K562 (cell line): Measurements from ENCODE around the gene LEUTX. TPM values are rescaled to one million over a fixed set of nuclear protein-coding genes. Genes with fewer than 3 reads are reported as not detected.

Experiments
- ATAC-seq: fragments of 200-7000 bp; cut with Tn5 transposase; 3 replicates; pipeline ENCODE4 v1.9.1; 2020; ENCODE audit warnings: moderate library complexity
- BruUV-seq: library from RNA; stranded (reverse); fragments of 400-500 nt; replicated peaks from 2 replicates; lab custom pipeline; 2021; lab: Mats Ljungman, UMichigan
- CTCF ChIA-PET: fragments of 300-600 bp; formaldehyde crosslinking; extraction: SDS; loops from one replicate; lab custom pipeline; 2021; ENCODE audit warnings: low intra/inter-chr PET ratio; lab: Yijun Ruan, JAX
- POLR2A ChIA-PET: fragments of 300-600, 350-650 bp; sonication (Branson Sonifier 250); formaldehyde crosslinking; extraction: SDS; loops from one replicate; lab custom pipeline; 2021; ENCODE audit warnings: antibody characterized with exemption, inconsistent platforms; lab: Yijun Ruan, JAX
- DNase-seq, 4 experiments: peaks; one replicate each; pipeline versions ENCODE4 v3.0.0 to v3.0.0-alpha.2; 2011 to 2018; ENCODE audit warnings: low spot score in 3 of 4, mixed read lengths in 3 of 4; ENCODE audit errors: extremely low read depth in 1 of 4
- FAIRE-seq: peaks from 2 replicates; lab custom pipeline; 2011; peaks lifted over from hg19 to GRCh38; lab: Jason Lieb, UNC
- H2AFZ ChIP-seq: 2 replicates; pipeline ENCODE4 v1.6.0; 2011; ENCODE audit warnings: low read depth, low read length, control low read depth, inconsistent platforms
- H3K27ac ChIP-seq: fragments of 200-600 bp; 3 replicates; pipeline ENCODE4 v1.8.0; 2011; ENCODE audit warnings: low read depth, mild to moderate bottlenecking, control low read depth, inconsistent platforms, low read length, moderate library complexity, mixed read lengths; ENCODE audit errors: extremely low read depth
- H3K27me3 ChIP-seq, 2 experiments: fragments of 300-600 bp in 1 of 2; 2 replicates in 1 of 2; 3 replicates in 1 of 2; pipeline versions ENCODE4 v1.6.0 to v1.8.0; 2011; ENCODE audit warnings: inconsistent platforms in 2 of 2, low read length in 2 of 2, mild to moderate bottlenecking in 1 of 2, mixed read lengths in 1 of 2, moderate library complexity in 1 of 2; ENCODE audit not compliant: control insufficient read depth in 2 of 2, insufficient read depth in 2 of 2
- H3K36me3 ChIP-seq: fragments of 300-600 bp; 3 replicates; pipeline ENCODE4 v1.8.0; 2011; ENCODE audit warnings: mild to moderate bottlenecking, low read length, inconsistent platforms; ENCODE audit not compliant: control insufficient read depth, insufficient read depth
- H3K4me1 ChIP-seq, 2 experiments: fragments of 200-600 bp in 1 of 2; replicated peaks in 1 of 2; 2 replicates in 1 of 2; 3 replicates in 1 of 2; pipeline versions ENCODE4 v1.5.1 to v1.8.0; 2011; ENCODE audit warnings: inconsistent platforms in 2 of 2, low read length in 2 of 2, mild to moderate bottlenecking in 1 of 2, mixed read lengths in 1 of 2, moderate library complexity in 1 of 2; ENCODE audit not compliant: control insufficient read depth in 2 of 2, insufficient read depth in 2 of 2
- H3K4me2 ChIP-seq: 2 replicates; pipeline ENCODE4 v1.6.1; 2011; ENCODE audit warnings: low read length, control low read depth, inconsistent platforms, mixed read lengths; ENCODE audit not compliant: insufficient read depth
- H3K4me3 ChIP-seq: fragments of 200-600 bp; sonication (generic), shearing (Covaris generic); 2 replicates; pipeline ENCODE4 v1.5.1; 2016; ENCODE audit warnings: control low read depth, inconsistent platforms
- H3K79me2 ChIP-seq: fragments of 200-600 bp; 3 replicates; pipeline ENCODE4 v1.8.0; 2011; ENCODE audit warnings: low read length, inconsistent platforms; ENCODE audit not compliant: control insufficient read depth, insufficient read depth
- H3K9ac ChIP-seq, 2 experiments: 2 replicates each; pipeline versions ENCODE4 v1.6.0 to v1.6.1; 2011; ENCODE audit warnings: low read depth in 2 of 2, low read length in 2 of 2, control low read depth in 1 of 2, inconsistent platforms in 1 of 2, mild to moderate bottlenecking in 1 of 2, mixed read lengths in 1 of 2; ENCODE audit not compliant: insufficient read depth in 1 of 2
- H3K9me1 ChIP-seq: one replicate; pipeline ENCODE4 v1.6.0; 2011; ENCODE audit warnings: inconsistent platforms, mild to moderate bottlenecking, low read length, moderate library complexity; ENCODE audit not compliant: control insufficient read depth, insufficient read depth
- H3K9me3 ChIP-seq: replicated peaks from 2 replicates; pipeline ENCODE4 v1.5.1; 2011; ENCODE audit warnings: low read depth, low read length, inconsistent platforms; ENCODE audit not compliant: control insufficient read depth, insufficient read depth
- H4K20me1 ChIP-seq: replicated peaks from 2 replicates; pipeline ENCODE4 v1.6.1; 2011; ENCODE audit warnings: low read length, inconsistent platforms, mixed read lengths; ENCODE audit not compliant: control insufficient read depth, insufficient read depth
- DDX20 ChIP-seq: fragments of 450-650 bp; IDR thresholded peaks from 2 replicates; pipeline ENCODE4 v1.6.1; 2016; ENCODE audit warnings: missing genetic modification characterization, low read depth, mild to moderate bottlenecking, missing compliant biosample characterization, moderate library complexity
- EGR1 ChIP-seq: fragments of 450-650 bp; conservative IDR thresholded peaks from 2 replicates; pipeline ENCODE4 v1.6.1; 2017; ENCODE audit warnings: mild to moderate bottlenecking
- FUS ChIP-seq: fragments of 200-400 bp; formaldehyde crosslinking; optimal IDR thresholded peaks from 2 replicates; pipeline ENCODE3; 2017; ENCODE audit warnings: low read depth, low read length
- HDGF ChIP-seq: fragments of 450-650 bp; IDR thresholded peaks from 2 replicates; pipeline ENCODE4 v1.6.1; 2016
- PRPF4 ChIP-seq: fragments of 200-400 bp; formaldehyde crosslinking; IDR thresholded peaks from one replicate; pipeline ENCODE4 v1.6.1; 2017; ENCODE audit warnings: low read length, low read depth, mild to moderate bottlenecking; ENCODE audit not compliant: insufficient read depth, poor library complexity, severe bottlenecking
- TAF9B ChIP-seq: fragments of 450-650 bp; IDR thresholded peaks from 2 replicates; pipeline ENCODE4 v1.6.1; 2018; ENCODE audit warnings: mild to moderate bottlenecking; ENCODE audit not compliant: partially characterized antibody
- ZKSCAN8 ChIP-seq: fragments of 200-800 bp; sonication (Bioruptor generic); IDR thresholded peaks from 2 replicates; pipeline ENCODE4 v1.6.1; 2016; ENCODE audit warnings: missing genetic modification characterization, missing compliant biosample characterization
- ZNF23 ChIP-seq: fragments of 250-450 bp; sonication (Bioruptor Pico); IDR thresholded peaks from 2 replicates; pipeline ENCODE4 v1.4.0; 2020; ENCODE audit warnings: mild to moderate bottlenecking
- ZNF507 ChIP-seq: conservative IDR thresholded peaks from 2 replicates; pipeline ENCODE4 v1.6.1; 2017; ENCODE audit warnings: missing genetic modification characterization, missing compliant biosample characterization
- WGBS: fragments of 100-300 bp; shearing (Covaris generic); methylation state at CpG from one replicate; pipeline ENCODE4 v1.1.6; 2016; ENCODE audit warnings: low coverage, mixed read lengths; ENCODE audit not compliant: insufficient coverage; ENCODE audit errors: missing lambda C conversion rate; 5-methylcytosine and 5-hydroxymethylcytosine counted together
- in situ Hi-C: fragments of 300-500 bp; cut with MboI; formaldehyde crosslinking; loops from 4 replicates; pipeline ENCODE4 v1.15.0; 2018; ENCODE audit warnings: inconsistent platforms, mixed read lengths
- intact Hi-C: fragments of 100-400 bp; cut with micrococcal nuclease; formaldehyde crosslinking; loops from 2 replicates; pipeline ENCODE4 v1.14.2; 2022
- polyA plus RNA-seq, 8 experiments: library from polyadenylated mRNA; depleted of rRNA in 4 of 8; stranded (reverse) in 5 of 8; unstranded in 3 of 8; fragments of >200 nt; fragmentation: Nextera tagmentation in 2 of 8; fragmentation: Illumina TruSeq in 1 of 8; extraction: Ambion mirVana in 2 of 8; extraction: Trizol in 1 of 8; gene quantifications; 2 replicates each; pipeline versions ENCODE4 v1.2.1 to v1.2.3, GENCODE V29; 2011 to 2014; ENCODE audit warnings: inconsistent platforms in 1 of 8, missing spikeins in 1 of 8
- total RNA-seq, 7 experiments: library from RNA; depleted of rRNA in 6 of 7; stranded (reverse); fragments of >200 nt in 6 of 7; fragmentation: Illumina TruSeq in 2 of 7; extraction: Trizol in 2 of 7; gene quantifications; 2 replicates each; pipeline versions ENCODE4 v1.2.1 to v1.2.3, GENCODE V29; 2011 to 2021; ENCODE audit warnings: low replicate concordance in 1 of 7
- TF ChIP-seq, protein P1 (sequence below): fragments of 450-650 bp; formaldehyde crosslinking; IDR thresholded peaks from 2 replicates; pipeline ENCODE4 v1.4.0; 2020; ENCODE audit warnings: mild to moderate bottlenecking, mixed read lengths
- TF ChIP-seq, protein P2 (sequence below): sonication (generic); formaldehyde crosslinking; IDR thresholded peaks from 2 replicates; pipeline ENCODE4 v1.8.0; 2023; ENCODE audit warnings: mild to moderate bottlenecking, missing genetic modification reagents

LEUTX gene
- total and polyA plus RNA-seq, 9 of the 15 experiments (the other 6 are each of a cell fraction or from before 2014, with no cell fraction given), result not detected

DNA sequence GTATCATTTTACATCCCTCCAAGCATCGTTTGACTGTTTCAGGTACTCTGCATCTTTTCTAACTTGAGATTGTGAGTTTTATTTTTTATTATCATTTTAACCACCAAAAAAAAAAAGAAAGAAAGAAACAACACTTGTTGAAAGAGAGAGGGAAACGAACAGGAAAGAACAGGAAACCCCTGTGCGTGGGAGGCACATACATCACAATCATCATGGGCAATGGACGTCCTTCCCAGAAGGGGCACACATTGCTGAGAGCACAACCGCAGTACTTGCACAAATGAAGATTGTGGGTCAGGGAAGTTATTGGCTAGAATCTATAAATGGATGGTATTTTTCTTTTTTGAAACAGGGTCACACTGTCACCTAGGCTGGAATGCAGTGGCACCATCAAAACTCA, 42.6 kb upstream of the LEUTX start:
- Histone ChIP-seq H3K4me1 (no peaks in the 10 kb centered on the region), H3K4me2 (no peak overlapping the region), H2AFZ (no peak overlapping the region), H4K20me1 (no peaks in the 10 kb centered on the region), H3K27me3 (peaks cover 0 to 5% of the 10 kb centered on the region in 2 experiments; a peak in 1 of 5 replicates)
- no peak for FAIRE-seq
- TF ChIP-seq EGR1, result 0 out of 2 replicates have a peak, but pooled peaks have one; percentile 6
- TF ChIP-seq, protein P1, sequence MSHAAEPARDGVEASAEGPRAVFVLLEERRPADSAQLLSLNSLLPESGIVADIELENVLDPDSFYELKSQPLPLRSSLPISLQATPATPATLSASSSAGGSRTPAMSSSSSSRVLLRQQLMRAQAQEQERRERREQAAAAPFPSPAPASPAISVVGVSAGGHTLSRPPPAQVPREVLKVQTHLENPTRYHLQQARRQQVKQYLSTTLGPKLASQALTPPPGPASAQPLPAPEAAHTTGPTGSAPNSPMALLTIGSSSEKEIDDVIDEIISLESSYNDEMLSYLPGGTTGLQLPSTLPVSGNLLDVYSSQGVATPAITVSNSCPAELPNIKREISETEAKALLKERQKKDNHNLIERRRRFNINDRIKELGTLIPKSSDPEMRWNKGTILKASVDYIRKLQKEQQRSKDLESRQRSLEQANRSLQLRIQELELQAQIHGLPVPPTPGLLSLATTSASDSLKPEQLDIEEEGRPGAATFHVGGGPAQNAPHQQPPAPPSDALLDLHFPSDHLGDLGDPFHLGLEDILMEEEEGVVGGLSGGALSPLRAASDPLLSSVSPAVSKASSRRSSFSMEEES (CRISPR knock-in tag), result no peak
- TF ChIP-seq, all 486 proteins: peak for 1
- POLR2A ChIA-PET, result no interaction called here
- intact Hi-C loops (no loop called here), in situ Hi-C loops (no loop called here)
- Histone ChIP-seq H3K36me3 (no peaks in the 10 kb centered on the region), H3K9ac (no peak overlapping the region), H3K79me2 (no peaks in the 10 kb centered on the region), H3K9me1 (no peaks in the 10 kb centered on the region), H3K9me3 (no peaks in the 10 kb centered on the region), H3K27ac (no peak overlapping the region), H3K4me3 (no peak overlapping the region)
- CTCF ChIA-PET, result no interaction called here
- ATAC-seq, result no peak
- BruUV-seq, result no TSS peak
- 0% methylated on average over 5 of the region's 5 CpGs for WGBS
- no peak for DNase-seq

DNA sequence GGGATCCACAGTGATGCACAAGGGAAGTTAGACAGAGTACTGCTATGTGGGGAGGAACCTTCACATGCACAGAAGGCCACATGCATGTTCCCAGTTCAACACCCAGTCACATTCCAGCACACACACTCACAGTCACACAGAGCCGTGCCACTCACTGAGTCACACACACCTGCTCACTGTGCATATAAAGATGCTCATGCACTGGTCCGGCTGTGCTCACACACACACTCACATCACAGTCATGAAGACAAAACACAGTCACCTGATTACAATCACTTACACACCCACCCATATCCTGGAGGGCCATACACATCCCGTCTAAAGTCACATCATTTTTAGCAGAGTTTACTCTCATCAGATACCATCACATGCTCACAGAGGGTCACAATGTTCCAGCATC, 41.3 kb upstream of the LEUTX start:
- FAIRE-seq (no peak), ATAC-seq (no peak), DNase-seq (no peak)
- no peaks in the 10 kb centered on the region for H4K20me1 ChIP-seq
- no peaks in the 10 kb centered on the region for H3K9me1 ChIP-seq
- in situ Hi-C loops, result no loop called here
- no peaks in the 10 kb centered on the region for H3K9me3 ChIP-seq
- H3K36me3 ChIP-seq, result no peaks in the 10 kb centered on the region
- no peak overlapping the region for H3K9ac ChIP-seq
- TF ChIP-seq PRPF4 (no peak), ZKSCAN8 (no peak), TAF9B (no peak), FUS (no peak), ZNF23 (no peak), HDGF (no peak), DDX20 (no peak), ZNF507 (tag) (no peak)
- TF ChIP-seq, protein P2, sequence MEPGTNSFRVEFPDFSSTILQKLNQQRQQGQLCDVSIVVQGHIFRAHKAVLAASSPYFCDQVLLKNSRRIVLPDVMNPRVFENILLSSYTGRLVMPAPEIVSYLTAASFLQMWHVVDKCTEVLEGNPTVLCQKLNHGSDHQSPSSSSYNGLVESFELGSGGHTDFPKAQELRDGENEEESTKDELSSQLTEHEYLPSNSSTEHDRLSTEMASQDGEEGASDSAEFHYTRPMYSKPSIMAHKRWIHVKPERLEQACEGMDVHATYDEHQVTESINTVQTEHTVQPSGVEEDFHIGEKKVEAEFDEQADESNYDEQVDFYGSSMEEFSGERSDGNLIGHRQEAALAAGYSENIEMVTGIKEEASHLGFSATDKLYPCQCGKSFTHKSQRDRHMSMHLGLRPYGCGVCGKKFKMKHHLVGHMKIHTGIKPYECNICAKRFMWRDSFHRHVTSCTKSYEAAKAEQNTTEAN (CRISPR knock-in tag), result no peak
- intact Hi-C loops, result no loop called here
- peaks cover 0 to 5% of the 10 kb centered on the region in 2 experiments; a peak in 1 of 5 replicates for H3K27me3 ChIP-seq
- H3K79me2 ChIP-seq, result no peaks in the 10 kb centered on the region
- BruUV-seq, result no TSS peak
- WGBS, result 0% methylated on average over 3 of the region's 3 CpGs
- H3K4me2 ChIP-seq, result no peak overlapping the region
- H2AFZ ChIP-seq, result no peak overlapping the region
- ChIA-PET POLR2A (no interaction called here), CTCF (no interaction called here)
- H3K4me3 ChIP-seq, result no peak overlapping the region
- no peak overlapping the region for H3K27ac ChIP-seq
- no peaks in the 10 kb centered on the region for H3K4me1 ChIP-seq
